GM19438 (cell line): ENCODE measurements around the gene CLSTN2.
"Not testable (repeated sequence)": the region's sequence is repeated elsewhere in the genome, so short reads cannot be mapped to it uniquely, and the experiment has no call there.

Source experiments
- ATAC-seq: cut with Tn5 transposase; IDR thresholded peaks from one replicate; pipeline ENCODE4 v1.9.1; 2021; ENCODE audit warnings: low read depth; ENCODE audit not compliant: unreplicated experiment

Gene CLSTN2

DNA sequence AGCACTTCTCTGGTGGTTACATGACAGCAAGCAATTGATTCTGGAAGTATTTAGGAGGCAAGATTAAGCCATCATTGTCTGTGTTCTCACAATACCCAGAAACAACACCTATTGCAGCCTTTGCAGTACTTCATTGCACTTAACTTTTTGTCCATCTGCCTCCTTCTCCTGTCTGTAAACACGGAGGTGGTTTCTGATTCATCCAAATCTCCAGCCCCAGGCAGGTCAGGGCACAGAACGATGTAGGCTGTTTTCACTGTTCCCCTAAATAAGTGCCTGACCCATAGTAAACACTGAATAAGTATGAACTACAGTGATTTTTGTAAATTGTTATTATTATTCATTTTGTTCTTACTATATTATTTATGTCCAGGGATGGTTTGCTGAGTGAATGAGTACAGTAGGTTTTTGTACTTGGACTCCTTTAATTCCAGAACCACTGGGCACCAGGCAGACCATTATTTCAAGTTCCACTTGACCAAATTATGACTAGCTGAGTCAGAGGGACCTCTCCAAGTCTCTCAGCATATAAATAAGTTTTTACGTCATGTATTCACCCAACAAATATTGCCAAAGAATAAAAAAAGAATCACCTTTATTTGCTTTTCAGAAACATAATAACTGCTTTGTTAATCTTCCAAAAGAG, 459.6 kb downstream of the CLSTN2 start:
- ATAC-seq: no peak

GRCh38 chr3:140395134-140396075, 460.4 kb downstream of the CLSTN2 start:
- no peak for ATAC-seq

GRCh38 chr3:140396110-140396509, 461.1 kb downstream of the CLSTN2 start:
- ATAC-seq: no peak

- no peak for ATAC-seq
Measured at GRCh38 chr3:140397847-140398246, 462.9 kb downstream of the CLSTN2 start.

- no peak for ATAC-seq
Measured at GRCh38 chr3:140398387-140398786, 463.4 kb downstream of the CLSTN2 start.

GRCh38 chr3:140399871-140400270, 464.9 kb downstream of the CLSTN2 start:
- ATAC-seq: no peak

GRCh38 chr3:140403079-140403478, 468.1 kb downstream of the CLSTN2 start:
- no peak for ATAC-seq

- ATAC-seq: no peak
Measured at GRCh38 chr3:140403608-140404007, 468.6 kb downstream of the CLSTN2 start.

DNA sequence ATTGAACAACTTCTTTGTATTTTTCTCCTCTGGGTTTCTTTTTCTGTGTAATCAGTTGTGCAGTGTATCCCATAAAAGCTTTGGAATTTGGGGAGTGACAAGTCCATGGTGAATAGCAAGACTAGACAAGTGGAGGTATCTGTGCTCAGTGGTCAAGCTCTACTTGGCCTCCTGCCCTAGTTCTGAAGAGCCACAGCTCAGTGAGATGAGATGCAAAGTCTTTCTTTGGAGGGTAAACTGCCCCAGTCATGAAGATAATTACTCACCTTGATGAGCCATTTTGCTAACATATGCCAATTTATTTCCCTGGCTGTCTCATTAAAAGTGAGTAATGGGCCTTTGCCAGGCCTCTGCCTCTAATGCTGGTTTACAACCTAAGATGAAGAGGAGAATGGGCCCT, 471.7 kb downstream of the CLSTN2 start:
- no peak for ATAC-seq

DNA sequence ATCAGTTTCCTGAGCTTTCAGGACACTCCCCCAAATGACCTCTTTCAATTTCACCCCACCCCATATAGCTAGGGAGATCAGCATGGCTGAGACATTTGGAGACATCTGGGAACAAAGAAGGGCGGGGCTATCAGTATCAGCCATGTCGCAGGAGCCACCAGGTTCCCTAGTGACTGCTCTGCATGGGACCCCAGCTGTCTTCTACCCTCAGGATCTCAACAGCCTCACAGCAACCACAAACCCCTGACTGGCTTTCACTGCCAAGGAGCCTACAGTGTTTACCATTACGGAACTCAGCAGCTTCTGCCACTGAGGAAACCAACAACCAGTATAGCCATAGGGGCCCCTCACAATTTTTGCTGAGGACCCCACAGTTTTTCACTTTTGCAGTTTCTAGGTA, 473.3 kb downstream of the CLSTN2 start:
- no peak for ATAC-seq

GRCh38 chr3:140416666-140417065, 481.7 kb downstream of the CLSTN2 start:
- ATAC-seq: no peak

DNA sequence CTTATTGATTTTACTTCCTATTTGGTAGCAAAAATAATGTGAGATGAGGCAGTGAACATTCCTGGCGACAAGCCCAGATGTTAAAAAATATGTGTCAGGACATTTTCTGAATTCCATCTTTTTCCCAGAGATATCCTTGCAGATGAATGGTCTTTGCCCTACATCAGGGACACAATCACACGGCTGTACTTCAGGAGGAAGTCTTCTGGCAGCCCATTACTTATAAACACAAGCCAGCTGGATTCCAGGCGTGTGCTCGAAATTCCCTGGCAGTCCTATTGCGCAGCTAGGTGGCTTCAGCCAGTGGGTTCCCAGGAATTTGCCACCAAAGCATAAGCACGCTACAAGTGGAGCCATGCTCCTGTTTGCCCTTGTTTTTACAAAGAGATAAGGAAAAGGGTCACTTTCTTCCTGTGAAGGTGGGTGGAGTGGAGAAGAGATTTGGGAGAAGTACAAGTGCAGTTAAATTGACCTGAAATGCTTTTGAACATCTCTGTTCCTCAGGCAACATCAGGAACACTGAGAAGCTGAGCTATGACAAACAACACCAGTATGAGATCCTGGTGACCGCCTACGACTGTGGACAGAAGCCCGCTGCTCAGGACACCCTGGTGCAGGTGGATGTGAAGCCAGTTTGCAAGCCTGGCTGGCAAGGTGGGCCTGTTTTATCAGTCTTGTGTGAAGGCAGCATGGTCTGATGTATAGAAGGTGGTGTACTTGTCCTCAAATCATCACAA, 485.8 kb downstream of the CLSTN2 start:
- ATAC-seq: no peak

- no peak for ATAC-seq
Measured at GRCh38 chr3:140421884-140422283, 486.9 kb downstream of the CLSTN2 start.

GRCh38 chr3:140423146-140423545, 488.2 kb downstream of the CLSTN2 start:
- no peak for ATAC-seq

- ATAC-seq: not testable (repeated sequence)
Measured at GRCh38 chr3:140423574-140423973, 488.6 kb downstream of the CLSTN2 start.

DNA sequence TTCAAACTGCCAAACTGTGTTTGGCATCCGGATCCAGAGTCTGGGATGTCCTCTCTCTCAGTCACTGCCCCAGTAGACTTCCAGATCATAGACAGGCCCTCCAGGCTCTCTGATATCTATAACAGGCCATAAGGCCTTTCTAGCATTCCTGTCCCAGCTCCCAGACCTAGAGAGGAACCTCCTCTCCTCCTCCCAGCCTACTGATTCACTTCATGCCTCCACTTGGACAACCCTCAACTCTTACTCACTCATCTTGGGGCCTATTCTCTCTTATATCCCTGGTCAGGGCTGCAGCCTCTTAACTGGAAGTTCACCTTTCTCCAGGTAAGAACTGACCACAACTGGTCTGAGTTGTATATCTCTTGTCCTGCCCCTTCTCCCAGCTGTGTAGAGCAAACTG, 489.2 kb downstream of the CLSTN2 start:
- ATAC-seq: no peak

GRCh38 chr3:140424726-140425125, 489.7 kb downstream of the CLSTN2 start:
- ATAC-seq: no peak

GRCh38 chr3:140427786-140428185, 492.8 kb downstream of the CLSTN2 start:
- no peak for ATAC-seq

DNA sequence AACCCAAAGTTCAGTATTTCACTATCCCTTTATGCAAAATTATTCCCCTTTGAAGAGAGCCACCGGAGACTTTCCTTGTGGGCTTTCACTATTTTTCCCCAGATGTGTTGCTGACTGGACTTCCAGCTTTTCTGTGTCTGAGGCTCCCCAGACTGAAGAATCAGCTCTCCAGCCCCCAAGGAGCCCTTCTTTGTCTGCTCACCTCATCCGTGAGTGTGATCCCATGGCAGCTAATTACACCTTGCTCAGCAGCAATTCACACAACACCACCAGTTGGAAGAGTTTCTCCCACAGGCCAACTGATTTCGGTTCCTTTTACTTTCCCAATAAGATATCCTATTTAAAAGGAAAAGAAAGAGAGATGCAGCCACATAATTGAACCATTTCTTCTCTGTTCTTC, 493.4 kb downstream of the CLSTN2 start:
- no peak for ATAC-seq

DNA sequence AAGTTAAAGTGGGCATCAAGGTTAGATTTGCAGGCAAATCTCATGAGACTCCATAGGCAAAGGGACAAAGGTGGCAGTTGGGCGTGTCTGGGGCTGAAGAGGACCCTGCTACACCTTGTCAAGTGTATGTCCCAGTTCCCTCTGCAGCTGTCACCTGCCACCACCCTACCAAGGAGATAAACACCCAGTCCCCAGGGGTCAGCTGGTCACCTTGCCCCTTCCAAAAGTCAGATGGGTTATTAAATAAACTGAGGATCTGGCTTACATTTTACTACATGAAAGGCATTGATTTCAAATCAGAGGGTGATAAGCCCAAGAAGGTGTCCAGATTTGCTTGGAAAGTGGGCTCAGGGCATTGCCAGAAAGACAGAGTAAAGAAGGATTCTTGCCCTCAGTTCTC, 494.8 kb downstream of the CLSTN2 start:
- no peak for ATAC-seq

- no peak for ATAC-seq
Measured at GRCh38 chr3:140430494-140430893, 495.5 kb downstream of the CLSTN2 start.
